ENCODE data around the gene CCDC97.
A peak's percentile ranks its signal among the peaks of the same experiment; 100 is the strongest.
"Not testable (repeated sequence)": the region's sequence is repeated elsewhere in the genome, so short reads cannot be mapped to it uniquely, and the experiment has no call there.

Gene CCDC97

GRCh38 chr19:41278478-41278877, 31.5 kb upstream of the CCDC97 start:
- no peak for DNase-seq (ENCODE audit: low spot score)
- in situ Hi-C loops (cut with MboI; ENCODE audit: low sequenced_read_pairs, unreplicated experiment) = no loop called here
- TF ChIP-seq CTCF (IDR thresholded peaks at IDR 0.05; ENCODE audit: borderline replicate concordance, control extremely low read depth, extremely low read depth, insufficient read depth, missing control alignments) = no peak

- DNase-seq (ENCODE audit: low spot score) = no peak
- no peak for TF ChIP-seq CTCF (IDR thresholded peaks at IDR 0.05; ENCODE audit: borderline replicate concordance, control extremely low read depth, extremely low read depth, insufficient read depth, missing control alignments)
Observed at GRCh38 chr19:41288673-41289530, 21.1 kb upstream of the CCDC97 start.

GRCh38 chr19:41289814-41290213, 20.2 kb upstream of the CCDC97 start:
- in situ Hi-C loops (cut with MboI; ENCODE audit: low sequenced_read_pairs, unreplicated experiment); DNase-seq (ENCODE audit: low spot score): not testable (repeated sequence)

More at GRCh38 chr19:41288673-41289530, 21.1 kb upstream of the CCDC97 start:
- in situ Hi-C loops (cut with MboI; ENCODE audit: low sequenced_read_pairs, unreplicated experiment) = no loop called here

GRCh38 chr19:41294393-41294792, 15.6 kb upstream of the CCDC97 start:
- TF ChIP-seq CTCF (IDR thresholded peaks at IDR 0.05; ENCODE audit: borderline replicate concordance, control extremely low read depth, extremely low read depth, insufficient read depth, missing control alignments) = no peak
- no peak for DNase-seq (ENCODE audit: low spot score)
- in situ Hi-C loops (cut with MboI; ENCODE audit: low sequenced_read_pairs, unreplicated experiment) = no loop called here

- in situ Hi-C loops (cut with MboI; ENCODE audit: low sequenced_read_pairs, unreplicated experiment) = no loop called here
- DNase-seq (ENCODE audit: low spot score) = no peak
- TF ChIP-seq CTCF (IDR thresholded peaks at IDR 0.05; ENCODE audit: borderline replicate concordance, control extremely low read depth, extremely low read depth, insufficient read depth, missing control alignments) = no peak
Observed at GRCh38 chr19:41295499-41295898, 14.5 kb upstream of the CCDC97 start.

GRCh38 chr19:41296433-41296871, 13.5 kb upstream of the CCDC97 start:
- no peak for DNase-seq (ENCODE audit: low spot score)
- TF ChIP-seq CTCF (IDR thresholded peaks at IDR 0.05; ENCODE audit: borderline replicate concordance, control extremely low read depth, extremely low read depth, insufficient read depth, missing control alignments) = no peak
- in situ Hi-C loops (cut with MboI; ENCODE audit: low sequenced_read_pairs, unreplicated experiment) = no loop called here

- DNase-seq (ENCODE audit: low spot score) = peak; percentile 88
- peak; percentile 19 for TF ChIP-seq CTCF (IDR thresholded peaks at IDR 0.05; ENCODE audit: borderline replicate concordance, control extremely low read depth, extremely low read depth, insufficient read depth, missing control alignments)
- in situ Hi-C loops (cut with MboI; ENCODE audit: low sequenced_read_pairs, unreplicated experiment) = no loop called here
Observed at GRCh38 chr19:41297628-41298347, 12.2 kb upstream of the CCDC97 start.
